GM21447 (cell line): ENCODE measurements around the gene DDX25.

Experiments used
- ATAC-seq: cut with Tn5 transposase; IDR thresholded peaks from one replicate; pipeline ENCODE4 v1.9.1; 2021; ENCODE audit not compliant: unreplicated experiment

The DDX25 gene

DNA sequence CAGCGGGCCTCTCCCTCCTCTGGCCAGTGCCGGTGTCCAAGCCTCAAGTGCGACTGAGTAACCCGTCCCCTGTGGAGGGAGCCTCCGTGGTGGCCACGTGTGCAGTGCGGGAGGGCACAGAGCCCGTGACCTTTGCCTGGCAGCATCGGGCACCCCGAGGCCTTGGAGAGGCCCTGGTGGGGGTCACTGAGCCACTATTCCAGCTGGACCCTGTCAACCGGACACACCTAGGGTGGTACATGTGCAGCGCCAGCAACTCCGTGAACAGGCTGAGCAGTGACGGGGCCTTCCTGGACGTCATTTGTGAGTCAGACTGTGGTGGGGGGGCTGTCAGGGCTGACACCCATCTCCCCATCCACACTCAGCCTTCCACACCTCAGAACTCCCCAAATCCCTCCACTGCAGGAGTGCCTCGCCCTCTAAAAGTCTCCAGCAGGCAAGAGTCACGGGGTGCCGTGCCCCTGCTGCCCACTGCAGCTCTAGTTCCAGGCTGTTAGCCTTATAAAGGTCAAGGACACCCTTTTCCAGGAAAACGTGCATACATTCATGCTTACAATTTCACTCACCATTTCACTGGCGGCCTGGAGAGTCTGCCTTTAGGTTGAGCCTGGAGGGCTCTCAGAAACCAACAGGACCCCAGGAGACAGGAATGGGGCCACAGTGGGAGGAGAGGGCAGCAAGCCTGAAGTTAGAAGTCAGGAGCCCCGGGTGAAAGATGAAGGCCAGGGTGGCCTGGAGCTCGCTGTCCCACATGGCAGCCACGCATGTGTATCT is 44.2 kb downstream of the DDX25 start:
- no peak for ATAC-seq

DNA sequence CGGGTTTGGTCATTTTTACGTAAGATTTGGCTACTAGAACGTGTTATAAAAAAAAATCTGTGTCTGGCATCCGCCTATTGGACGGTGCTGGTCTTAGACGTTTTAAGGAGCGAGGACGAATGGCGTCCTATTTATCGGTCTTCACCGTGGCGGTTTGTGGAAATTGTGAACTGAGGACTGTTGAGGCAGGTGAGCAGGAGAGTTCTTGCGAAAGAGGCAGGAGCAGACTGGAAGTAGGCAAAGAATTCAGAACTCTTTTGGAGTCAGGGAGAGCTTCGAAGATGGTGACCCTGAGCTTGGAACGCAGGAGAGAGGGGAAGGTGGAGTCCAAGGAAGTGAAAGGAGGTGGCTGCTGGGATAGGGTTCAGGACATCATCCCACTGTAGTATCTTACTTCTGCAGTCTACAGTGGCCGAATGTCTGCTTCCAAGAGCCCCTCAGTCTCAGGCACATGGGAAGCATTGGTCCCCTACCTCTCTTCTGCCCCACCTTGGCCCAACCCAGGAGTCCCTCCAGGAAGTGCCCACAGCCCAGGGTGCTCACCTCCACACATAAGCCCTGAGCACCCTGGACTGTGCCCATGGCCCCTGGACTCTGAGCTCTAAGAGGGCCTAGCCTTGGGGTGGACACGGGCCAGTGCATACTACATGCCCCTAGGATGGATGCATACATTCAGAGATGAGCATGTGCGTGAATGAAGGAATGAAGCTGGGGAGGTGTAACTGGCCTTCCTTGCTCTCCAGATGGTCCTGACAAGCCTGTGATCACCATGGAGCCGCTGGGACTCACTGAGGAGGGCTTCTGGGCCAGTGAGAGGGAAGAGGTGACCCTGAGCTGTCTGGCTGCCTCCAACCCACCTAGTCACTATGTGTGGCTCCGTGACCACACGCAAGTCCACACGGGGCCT is 45.2 kb downstream of the DDX25 start:
- no peak for ATAC-seq

DNA sequence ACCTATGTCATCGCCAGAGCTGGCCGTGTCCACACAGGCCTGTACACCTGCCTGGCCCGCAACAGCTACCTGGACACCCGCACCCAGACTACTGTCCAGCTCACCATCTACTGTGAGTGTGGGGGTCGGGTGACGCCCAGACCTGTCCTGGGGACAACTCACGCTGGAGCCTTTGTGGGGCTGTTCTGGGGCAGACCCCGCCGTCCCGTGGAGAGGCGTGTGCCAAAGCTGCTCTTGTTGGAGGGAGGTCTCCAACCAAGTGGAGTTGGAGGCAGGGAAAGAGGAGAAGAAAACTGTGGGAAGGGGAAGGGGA is 45.8 kb downstream of the DDX25 start:
- no peak for ATAC-seq

DNA sequence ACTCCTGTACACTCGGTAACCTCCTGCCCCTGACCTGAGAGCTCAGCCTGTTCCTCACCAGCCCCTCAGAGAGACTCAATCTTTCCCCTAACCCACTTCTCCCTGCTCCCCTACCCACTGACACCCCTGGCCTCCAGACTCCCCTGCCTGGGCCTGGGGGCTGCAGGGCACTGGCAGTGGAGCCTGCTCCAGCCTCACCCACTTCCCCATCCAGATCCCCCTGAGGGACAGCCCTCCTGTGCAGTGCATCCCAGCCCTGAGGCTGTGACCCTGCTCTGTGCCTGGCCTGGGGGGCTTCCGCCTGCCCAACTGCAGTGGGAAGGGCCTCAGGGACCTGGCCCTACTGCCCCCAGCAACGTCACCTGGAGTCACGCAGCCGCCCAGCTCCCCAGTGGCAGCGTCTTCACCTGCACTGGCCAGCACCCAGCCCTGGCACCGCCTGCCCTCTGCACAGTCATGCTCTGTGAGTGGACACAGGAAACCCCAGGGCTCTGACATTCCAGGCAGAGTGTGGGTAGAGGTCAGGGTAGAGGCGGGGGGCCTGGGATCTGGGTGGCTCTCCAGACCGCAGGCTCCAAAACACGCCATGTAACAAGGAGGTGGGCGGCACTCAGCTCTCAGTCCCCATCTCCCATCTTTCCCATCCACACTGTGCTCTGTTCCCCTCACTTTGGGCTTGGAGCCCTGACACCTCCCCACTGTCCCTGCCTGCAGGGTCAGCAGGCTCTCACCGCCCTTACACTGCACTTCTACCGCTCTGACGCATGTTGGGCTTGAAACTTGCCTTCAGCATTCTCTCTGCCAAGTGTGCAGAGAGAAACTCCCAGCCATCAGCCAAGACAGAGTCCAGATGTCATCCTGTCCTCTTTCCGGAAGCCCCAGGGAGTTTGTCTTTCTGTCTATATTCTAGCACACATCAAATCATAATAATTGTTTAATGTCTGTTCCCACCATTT is 46.7 kb downstream of the DDX25 start:
- no peak for ATAC-seq

DNA sequence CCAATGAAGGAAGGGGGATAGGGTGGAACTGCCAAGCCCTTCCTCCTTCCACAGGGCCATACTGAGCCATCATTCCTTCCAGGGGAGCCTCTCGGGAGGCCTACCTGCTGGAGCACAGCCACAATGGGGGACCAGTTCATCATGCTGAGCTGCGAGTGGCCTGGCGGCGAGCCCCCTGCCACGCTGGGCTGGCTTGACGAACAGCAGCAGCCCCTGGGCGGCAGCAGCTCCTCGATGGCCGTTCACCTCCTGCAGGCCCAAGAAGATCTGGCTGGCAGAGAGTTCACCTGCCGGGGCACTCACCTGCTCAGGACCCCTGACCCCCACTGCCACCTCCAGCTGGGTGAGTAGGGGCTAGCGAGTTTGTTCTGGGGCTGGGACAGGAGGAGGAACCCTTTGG is 47.4 kb downstream of the DDX25 start:
- ATAC-seq: no peak

DNA sequence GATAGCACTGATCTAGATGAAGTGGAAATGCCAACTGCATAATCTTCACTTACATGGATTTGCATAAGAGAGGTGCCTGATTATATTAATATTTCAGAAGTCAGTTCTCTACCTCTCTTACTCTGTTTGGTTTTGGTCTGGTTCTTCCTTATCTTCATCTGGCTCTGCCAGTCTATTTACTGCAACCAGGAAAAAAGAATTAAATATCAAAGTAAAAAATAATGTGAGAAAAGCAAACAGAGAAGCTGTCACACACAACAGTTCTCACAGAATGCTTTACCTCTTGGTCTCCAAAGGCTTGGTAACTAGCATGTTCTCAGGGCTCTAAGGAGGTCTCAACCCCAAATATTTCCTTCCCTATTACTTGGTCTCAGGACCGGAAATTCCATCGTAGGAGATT is 48.3 kb downstream of the DDX25 start:
- ATAC-seq: no peak

DNA sequence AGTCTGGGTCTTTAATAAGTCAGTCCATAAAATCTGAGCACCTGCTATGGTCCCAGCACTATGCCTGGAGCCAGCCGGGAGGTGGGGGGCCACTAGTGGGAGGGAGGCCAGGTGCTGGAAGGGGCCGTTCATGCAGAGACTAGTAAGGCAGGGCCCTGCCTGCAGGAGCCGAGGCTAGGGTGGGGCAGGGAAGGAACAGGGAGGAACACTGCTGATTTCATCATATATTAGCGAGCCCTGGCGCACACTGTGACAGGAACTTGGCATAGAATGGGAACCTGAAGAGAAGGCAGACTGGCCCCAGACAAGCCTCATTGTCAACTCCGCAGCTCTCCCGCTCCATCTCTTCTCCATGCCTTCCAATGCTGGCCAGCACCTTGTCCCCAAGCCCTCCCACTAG is 48.7 kb downstream of the DDX25 start:
- ATAC-seq: no peak

DNA sequence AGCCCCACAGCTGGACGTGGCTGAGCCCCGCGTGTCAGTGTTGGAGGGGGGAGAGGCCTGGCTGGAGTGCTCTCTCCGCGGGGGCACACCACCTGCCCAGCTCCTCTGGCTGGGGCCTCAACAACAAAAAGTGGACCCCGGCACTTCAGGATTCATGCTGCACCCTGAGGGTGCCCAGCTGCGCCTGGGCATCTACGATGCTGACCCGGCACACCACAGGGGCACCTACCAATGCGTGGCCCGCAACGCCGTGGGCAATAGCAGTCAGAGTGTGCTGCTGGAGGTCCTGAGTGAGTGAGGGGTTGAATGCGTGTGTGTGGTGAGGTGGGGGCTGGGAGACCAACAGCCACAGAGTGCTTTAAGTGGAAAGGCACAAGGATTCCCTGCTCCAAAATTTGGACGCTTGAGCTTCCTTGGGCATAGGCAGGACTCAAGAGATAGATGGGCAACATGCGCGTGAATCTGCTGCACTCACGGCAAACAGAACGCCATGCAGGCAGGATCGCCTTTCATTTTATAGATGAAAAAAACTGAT is 49.2 kb downstream of the DDX25 start:
- no peak for ATAC-seq

DNA sequence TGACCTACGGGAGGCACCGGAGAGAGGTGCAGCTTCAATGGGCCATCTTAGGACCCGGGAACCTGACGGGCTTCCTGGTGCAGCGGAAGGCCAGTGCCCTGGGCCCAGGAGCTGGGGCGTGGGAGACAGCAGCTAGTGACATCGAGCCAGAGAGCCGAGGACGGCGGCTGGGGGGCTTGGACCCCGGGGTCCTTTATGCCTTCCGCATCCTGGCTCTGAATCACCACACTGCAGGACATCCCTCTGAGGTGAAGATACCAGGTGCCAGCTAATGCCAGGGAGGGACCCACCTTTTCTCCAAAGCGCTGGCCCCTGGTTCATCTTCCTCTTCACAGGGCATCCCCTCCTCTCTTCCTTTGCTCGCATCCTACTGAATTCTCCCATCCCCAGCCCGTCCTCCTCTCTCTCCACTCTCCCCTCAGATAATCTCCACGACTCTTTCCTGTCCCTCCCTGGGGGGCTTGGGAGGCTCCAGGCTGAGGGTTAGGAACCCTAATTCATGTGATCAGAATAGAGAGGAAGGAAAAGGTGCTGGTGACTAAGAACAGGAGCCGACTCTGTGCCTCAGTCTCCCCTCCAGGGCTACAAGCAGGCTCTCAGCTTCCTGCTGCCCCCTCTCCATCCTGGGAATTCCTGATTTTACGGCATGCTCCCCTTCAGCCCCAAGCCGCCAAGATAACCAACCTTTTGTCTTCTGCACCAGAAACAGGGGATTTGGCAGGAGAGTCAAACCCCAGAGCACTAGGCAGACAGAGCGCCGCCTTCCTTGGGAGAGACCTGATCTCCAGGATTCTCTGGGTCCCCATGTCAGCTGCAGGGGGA is 50.0 kb downstream of the DDX25 start:
- no peak for ATAC-seq

DNA sequence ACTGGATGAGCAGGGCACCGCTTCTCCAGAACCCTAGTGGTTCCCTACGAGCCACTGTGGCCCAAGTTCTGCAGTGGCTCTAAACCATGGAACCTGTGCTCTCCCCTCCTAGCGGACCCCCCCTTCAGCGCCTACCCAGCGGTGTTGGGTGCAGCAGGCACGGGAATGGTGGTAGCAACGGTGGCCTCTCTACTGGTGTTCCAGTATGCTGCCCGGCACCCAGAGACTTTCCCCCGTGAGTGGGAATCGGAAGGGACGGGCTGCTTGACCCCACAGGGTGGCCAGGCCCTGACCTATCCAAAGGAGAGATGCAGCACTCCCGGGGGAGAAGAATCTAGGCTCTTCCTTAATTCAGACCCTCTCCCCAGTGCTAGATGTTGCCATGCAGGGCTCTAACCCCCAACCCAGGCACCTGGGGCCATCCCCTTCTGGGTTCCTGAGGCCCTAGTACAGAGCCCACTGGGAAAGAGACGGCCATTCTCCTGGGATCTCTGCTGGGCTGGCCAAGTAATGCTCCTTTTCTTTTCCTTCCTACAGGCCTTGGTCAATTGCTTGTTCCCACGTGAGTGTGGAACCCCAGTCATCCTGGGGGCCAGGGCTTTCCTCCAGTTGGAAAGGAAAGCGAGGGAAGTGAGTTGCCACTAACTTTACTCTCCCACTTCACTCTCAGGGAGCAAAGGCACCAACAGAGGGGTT is 50.8 kb downstream of the DDX25 start:
- ATAC-seq: no peak

DNA sequence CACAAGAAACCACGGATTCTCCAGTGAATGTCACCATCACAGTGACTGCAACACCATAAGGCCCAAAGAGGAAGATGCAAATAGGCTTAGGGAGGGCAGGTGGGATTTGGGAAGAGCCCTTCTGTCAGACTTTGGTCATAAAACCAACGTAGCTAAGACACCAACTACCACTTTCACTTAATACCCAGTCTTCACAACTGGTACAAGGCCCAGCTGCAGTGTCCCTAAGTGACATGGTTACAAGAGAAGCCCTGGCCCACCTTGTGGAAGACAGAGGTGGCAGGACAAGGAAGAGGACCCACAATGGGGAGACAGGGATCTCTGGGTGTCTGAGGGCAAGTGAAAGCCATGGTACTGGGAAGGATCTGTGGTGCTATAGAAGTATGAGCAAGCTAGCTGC is 51.5 kb downstream of the DDX25 start:
- no peak for ATAC-seq

DNA sequence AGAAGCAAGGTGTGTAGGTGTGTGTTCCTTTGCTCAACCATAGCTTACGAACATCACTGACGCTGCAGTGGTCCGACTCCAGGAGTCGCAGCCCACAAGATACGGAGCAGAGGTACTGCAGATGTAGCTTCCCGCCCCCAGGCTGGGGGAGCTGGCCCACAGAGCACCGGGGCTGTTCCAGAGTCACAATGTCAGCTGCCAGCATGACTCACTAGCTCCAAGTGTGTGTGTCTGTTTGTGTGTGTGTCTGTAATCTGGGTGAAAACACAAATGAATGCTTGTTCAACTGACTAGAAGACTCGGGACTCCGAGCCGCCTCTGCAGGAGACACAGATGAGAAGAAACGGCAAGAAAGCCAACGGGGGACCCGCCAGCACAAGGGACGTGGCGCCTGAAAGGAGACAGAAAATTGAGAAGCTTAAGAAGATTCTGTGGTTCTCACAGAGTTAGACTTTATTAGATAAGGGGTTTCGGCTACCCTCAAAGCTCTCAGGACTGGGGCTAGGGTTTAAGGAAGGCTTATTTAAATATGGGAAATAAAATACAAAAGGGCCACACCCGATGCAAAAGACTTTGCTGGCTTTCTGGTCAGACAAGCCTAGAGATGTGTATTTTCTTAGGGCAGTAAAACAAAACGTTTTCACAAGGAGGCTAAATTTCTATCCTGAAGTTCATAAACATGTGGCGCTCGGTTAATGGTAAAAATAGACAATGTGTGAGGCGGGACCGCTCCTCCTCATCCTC is 52.3 kb downstream of the DDX25 start:
- ATAC-seq: no peak

DNA sequence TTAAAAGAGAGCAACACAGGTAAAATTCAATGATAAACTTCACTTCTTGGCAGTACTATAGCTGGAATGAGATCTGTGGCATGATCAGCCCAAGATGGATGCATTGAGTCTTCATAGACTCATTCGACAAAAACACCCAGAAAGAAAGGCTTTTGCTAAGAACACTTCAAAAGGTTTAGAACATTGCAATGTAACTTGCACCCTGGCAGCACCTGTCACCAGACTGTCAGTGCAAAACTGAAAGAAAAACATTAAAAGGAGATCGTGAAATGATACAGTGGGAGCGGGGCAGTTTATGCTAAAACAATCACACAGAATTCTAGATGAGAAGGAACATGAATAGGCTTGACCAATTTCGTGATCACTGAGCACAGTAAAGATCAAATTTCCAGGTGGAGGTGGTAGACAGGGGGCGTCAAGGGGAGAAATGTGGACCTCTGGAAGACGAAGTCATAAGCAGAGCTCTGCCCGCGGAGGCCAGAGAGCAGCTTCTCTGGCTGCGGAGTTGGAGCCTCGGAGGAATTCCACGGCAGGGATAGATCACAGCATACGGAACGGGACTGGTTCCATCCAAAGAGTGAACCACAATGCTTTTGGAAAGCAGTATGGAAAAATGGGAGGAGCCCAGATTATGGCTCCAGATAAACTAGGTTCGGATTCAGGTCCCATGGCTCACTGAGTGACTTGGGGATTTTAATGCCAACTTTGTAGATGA is 53.5 kb downstream of the DDX25 start:
- no peak for ATAC-seq

DNA sequence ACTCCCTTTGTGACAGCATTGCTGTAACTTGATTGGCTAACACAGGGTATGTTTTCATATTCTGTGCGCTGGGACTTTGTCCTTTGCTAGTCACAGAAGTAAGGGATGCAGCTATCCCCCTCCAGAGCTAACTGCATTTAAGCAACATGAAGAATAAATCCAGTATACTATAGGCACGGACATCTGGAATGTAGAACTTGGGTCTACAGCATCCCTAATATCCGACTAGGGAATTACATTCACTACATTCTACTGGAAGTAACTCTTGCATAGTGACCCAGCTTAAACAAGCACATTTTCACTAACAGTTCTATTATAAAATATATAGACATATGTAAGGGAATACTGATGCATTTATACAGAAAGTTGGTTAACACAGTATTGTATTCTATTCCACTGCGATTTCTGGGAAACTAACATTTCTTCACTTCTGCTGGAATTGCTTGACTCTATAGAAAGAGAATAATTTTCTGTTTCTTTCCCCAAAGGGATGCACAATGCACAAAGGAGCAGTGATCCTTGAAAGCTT is 54.6 kb downstream of the DDX25 start:
- no peak for ATAC-seq

DNA sequence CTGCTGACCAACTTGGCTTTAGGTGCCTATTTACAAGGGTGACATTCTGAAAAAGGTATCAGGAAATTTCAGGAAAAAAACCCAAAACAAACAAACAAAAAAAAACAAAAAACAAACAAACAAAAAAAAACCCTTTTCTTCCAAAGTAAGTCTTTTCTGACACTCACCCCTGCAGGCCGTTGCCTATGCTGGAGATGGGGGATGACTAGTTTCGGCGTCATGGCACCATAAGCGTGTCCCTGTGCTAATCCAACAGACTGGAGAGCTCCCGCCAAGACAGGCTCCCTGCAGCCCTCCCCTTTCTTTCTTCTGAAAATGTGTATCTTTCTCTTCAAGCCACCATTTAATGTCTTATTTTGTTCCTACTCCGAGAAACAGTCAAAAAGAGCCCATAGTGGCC is 55.2 kb downstream of the DDX25 start:
- no peak for ATAC-seq

DNA sequence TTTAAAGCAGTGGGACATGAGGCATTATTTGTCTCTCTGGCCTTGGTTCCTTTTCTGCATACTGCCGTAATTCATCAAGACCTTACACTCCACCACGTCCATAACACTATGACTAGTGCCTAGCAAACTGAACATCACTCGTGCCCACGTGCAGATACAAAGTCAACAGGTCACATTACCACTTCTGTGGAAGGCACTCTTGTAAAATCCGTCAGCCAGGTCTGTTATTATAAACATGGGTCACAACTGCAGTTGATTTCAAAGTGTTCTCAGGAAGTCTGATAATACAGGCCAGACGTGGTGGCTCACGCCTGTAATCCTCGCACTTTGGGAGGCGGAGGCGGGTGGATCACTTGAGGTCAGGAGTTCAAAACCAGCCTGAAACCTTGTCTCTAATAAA is 55.6 kb downstream of the DDX25 start:
- ATAC-seq: no peak

DNA sequence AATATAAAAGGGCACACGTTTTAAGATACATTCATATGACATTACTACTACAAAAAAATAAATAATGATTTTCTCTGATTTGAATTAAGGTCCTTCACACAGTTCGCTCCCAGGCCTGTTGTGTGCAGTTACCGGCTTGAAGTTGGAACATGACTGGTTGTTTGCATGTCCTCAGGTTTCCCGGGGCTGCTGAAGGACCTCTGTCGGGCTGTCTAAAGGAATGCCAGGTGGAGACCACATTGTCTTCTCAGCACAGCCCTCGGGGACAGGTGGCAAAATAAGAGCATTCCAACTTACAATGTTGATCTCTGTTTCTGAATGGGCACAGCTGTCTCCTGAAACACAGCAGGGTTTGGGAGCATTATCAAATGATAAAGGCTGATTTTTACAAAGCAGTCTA is 56.5 kb downstream of the DDX25 start:
- ATAC-seq: no peak

DNA sequence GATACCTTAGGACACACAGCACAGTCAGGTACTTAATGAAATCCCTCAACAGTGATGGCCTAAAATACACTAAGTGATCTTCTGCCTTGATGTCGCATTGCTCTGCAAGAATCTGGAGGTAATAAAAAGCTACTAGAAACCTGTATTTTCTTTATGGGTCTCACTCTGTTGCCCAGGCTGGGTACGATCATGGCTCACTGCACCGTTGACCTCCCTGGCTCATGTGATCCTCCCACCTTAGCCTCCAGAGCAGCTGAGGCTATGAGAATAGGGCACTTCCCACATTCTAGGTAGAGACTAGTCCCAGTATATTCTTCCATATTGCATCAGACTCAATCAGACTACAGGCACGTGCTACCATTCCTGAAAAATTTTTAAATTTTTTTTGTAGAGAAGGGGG is 63.2 kb downstream of the DDX25 start:
- no peak for ATAC-seq
